Measurements from ENCODE around the gene CD3E. TPM values are rescaled to one million over a fixed set of nuclear protein-coding genes. Genes with fewer than 3 reads are reported as not detected.

Gene CD3E
- total and polyA plus RNA-seq, 2 experiments from 2014 or later = not detected

DNA sequence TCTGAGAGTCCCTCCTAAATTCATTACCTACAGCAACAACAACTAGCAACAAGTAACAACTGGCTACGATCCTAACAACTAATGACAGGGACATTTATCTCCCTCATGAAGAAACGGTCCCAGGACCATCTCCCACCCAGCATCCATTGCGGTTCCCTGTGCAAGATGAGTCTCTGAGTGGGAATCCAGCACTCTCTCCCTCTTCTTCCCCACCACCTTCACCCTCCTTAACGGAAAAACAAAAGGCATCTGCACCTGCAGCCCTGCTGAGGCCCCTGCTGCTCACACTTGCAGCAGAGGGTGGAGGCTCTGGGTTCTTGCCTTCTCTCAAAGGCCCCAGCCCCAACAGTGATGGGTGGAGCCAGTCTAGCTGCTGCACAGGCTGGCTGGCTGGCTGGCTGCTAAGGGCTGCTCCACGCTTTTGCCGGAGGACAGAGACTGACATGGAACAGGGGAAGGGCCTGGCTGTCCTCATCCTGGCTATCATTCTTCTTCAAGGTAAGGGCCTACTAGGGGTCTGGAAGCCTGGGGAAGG is 39.5 kb downstream of the CD3E start, which contains the start of gene CD3G:
CD3G (plus strand) TSS at position 364 of the 535 bp plus-strand sequence; CDS start at position 444, 80 bp downstream.
- no peak within 1 kb of the TSS for H3K27ac ChIP-seq (ENCODE audit: low read depth)
- H3K27ac Mint-ChIP-seq = no peak within 1 kb of the TSS
- H3K36me3 Mint-ChIP-seq (ENCODE audit: low read depth) = no peaks in the 10 kb centered on the region
- H3K4me3 Mint-ChIP-seq = no peak within 1 kb of the TSS
- no peaks in the 10 kb centered on the region for H3K4me1 ChIP-seq (ENCODE audit: insufficient read depth)
- H3K4me3 ChIP-seq = no peak within 1 kb of the TSS
- DNase-seq (ENCODE audit: low spot score) (no peak), ATAC-seq (no peak)
- no peaks in the 10 kb centered on the region for H3F3A ChIP-seq (replicated peaks; ENCODE audit: low read depth)
- no peak within 1 kb of the TSS for H3K4me2 ChIP-seq
- no peaks in the 10 kb centered on the region for H3K36me3 ChIP-seq (ENCODE audit: insufficient read depth)
- peaks cover 2% of the 10 kb centered on the region; the same call in 2 of the 3 replicates for H3K4me1 Mint-ChIP-seq
- TF ChIP-seq, protein P1, sequence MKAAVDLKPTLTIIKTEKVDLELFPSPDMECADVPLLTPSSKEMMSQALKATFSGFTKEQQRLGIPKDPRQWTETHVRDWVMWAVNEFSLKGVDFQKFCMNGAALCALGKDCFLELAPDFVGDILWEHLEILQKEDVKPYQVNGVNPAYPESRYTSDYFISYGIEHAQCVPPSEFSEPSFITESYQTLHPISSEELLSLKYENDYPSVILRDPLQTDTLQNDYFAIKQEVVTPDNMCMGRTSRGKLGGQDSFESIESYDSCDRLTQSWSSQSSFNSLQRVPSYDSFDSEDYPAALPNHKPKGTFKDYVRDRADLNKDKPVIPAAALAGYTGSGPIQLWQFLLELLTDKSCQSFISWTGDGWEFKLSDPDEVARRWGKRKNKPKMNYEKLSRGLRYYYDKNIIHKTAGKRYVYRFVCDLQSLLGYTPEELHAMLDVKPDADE (IDR thresholded peaks at IDR 0.05) = no peak
- TF ChIP-seq NANOG (IDR thresholded peaks at IDR 0.05; ENCODE audit: borderline replicate concordance) = no peak
- TF ChIP-seq EZH2phosphoT487 (IDR thresholded peaks at IDR 0.05; ENCODE audit: unreplicated experiment) = no peak
- TF ChIP-seq, protein P2, sequence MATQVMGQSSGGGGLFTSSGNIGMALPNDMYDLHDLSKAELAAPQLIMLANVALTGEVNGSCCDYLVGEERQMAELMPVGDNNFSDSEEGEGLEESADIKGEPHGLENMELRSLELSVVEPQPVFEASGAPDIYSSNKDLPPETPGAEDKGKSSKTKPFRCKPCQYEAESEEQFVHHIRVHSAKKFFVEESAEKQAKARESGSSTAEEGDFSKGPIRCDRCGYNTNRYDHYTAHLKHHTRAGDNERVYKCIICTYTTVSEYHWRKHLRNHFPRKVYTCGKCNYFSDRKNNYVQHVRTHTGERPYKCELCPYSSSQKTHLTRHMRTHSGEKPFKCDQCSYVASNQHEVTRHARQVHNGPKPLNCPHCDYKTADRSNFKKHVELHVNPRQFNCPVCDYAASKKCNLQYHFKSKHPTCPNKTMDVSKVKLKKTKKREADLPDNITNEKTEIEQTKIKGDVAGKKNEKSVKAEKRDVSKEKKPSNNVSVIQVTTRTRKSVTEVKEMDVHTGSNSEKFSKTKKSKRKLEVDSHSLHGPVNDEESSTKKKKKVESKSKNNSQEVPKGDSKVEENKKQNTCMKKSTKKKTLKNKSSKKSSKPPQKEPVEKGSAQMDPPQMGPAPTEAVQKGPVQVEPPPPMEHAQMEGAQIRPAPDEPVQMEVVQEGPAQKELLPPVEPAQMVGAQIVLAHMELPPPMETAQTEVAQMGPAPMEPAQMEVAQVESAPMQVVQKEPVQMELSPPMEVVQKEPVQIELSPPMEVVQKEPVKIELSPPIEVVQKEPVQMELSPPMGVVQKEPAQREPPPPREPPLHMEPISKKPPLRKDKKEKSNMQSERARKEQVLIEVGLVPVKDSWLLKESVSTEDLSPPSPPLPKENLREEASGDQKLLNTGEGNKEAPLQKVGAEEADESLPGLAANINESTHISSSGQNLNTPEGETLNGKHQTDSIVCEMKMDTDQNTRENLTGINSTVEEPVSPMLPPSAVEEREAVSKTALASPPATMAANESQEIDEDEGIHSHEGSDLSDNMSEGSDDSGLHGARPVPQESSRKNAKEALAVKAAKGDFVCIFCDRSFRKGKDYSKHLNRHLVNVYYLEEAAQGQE (IDR thresholded peaks at IDR 0.05; ENCODE audit: unreplicated experiment) = no peak
- TF ChIP-seq EZH2 (IDR thresholded peaks at IDR 0.05; ENCODE audit: low read depth, unreplicated experiment) = no peak
- no peak for TF ChIP-seq JUNB (IDR thresholded peaks at IDR 0.05; ENCODE audit: unreplicated experiment)
- TF ChIP-seq, protein P3, sequence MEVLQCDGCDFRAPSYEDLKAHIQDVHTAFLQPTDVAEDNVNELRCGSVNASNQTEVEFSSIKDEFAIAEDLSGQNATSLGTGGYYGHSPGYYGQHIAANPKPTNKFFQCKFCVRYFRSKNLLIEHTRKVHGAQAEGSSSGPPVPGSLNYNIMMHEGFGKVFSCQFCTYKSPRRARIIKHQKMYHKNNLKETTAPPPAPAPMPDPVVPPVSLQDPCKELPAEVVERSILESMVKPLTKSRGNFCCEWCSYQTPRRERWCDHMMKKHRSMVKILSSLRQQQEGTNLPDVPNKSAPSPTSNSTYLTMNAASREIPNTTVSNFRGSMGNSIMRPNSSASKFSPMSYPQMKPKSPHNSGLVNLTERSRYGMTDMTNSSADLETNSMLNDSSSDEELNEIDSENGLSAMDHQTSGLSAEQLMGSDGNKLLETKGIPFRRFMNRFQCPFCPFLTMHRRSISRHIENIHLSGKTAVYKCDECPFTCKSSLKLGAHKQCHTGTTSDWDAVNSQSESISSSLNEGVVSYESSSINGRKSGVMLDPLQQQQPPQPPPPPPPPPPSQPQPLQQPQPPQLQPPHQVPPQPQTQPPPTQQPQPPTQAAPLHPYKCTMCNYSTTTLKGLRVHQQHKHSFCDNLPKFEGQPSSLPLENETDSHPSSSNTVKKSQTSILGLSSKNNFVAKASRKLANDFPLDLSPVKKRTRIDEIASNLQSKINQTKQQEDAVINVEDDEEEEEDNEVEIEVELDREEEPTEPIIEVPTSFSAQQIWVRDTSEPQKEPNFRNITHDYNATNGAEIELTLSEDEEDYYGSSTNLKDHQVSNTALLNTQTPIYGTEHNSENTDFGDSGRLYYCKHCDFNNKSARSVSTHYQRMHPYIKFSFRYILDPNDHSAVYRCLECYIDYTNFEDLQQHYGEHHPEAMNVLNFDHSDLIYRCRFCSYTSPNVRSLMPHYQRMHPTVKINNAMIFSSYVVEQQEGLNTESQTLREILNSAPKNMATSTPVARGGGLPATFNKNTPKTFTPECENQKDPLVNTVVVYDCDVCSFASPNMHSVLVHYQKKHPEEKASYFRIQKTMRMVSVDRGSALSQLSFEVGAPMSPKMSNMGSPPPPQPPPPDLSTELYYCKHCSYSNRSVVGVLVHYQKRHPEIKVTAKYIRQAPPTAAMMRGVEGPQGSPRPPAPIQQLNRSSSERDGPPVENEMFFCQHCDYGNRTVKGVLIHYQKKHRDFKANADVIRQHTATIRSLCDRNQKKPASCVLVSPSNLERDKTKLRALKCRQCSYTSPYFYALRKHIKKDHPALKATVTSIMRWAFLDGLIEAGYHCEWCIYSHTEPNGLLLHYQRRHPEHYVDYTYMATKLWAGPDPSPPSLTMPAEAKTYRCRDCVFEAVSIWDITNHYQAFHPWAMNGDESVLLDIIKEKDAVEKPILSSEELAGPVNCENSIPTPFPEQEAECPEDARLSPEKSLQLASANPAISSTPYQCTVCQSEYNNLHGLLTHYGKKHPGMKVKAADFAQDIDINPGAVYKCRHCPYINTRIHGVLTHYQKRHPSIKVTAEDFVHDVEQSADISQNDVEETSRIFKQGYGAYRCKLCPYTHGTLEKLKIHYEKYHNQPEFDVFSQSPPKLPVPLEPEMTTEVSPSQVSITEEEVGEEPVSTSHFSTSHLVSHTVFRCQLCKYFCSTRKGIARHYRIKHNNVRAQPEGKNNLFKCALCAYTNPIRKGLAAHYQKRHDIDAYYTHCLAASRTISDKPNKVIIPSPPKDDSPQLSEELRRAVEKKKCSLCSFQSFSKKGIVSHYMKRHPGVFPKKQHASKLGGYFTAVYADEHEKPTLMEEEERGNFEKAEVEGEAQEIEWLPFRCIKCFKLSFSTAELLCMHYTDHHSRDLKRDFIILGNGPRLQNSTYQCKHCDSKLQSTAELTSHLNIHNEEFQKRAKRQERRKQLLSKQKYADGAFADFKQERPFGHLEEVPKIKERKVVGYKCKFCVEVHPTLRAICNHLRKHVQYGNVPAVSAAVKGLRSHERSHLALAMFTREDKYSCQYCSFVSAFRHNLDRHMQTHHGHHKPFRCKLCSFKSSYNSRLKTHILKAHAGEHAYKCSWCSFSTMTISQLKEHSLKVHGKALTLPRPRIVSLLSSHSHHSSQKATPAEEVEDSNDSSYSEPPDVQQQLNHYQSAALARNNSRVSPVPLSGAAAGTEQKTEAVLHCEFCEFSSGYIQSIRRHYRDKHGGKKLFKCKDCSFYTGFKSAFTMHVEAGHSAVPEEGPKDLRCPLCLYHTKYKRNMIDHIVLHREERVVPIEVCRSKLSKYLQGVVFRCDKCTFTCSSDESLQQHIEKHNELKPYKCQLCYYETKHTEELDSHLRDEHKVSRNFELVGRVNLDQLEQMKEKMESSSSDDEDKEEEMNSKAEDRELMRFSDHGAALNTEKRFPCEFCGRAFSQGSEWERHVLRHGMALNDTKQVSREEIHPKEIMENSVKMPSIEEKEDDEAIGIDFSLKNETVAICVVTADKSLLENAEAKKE (CRISPR knock-in tag; IDR thresholded peaks at IDR 0.05) = no peak
- TF ChIP-seq, protein P4, sequence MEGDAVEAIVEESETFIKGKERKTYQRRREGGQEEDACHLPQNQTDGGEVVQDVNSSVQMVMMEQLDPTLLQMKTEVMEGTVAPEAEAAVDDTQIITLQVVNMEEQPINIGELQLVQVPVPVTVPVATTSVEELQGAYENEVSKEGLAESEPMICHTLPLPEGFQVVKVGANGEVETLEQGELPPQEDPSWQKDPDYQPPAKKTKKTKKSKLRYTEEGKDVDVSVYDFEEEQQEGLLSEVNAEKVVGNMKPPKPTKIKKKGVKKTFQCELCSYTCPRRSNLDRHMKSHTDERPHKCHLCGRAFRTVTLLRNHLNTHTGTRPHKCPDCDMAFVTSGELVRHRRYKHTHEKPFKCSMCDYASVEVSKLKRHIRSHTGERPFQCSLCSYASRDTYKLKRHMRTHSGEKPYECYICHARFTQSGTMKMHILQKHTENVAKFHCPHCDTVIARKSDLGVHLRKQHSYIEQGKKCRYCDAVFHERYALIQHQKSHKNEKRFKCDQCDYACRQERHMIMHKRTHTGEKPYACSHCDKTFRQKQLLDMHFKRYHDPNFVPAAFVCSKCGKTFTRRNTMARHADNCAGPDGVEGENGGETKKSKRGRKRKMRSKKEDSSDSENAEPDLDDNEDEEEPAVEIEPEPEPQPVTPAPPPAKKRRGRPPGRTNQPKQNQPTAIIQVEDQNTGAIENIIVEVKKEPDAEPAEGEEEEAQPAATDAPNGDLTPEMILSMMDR (conservative IDR thresholded peaks at IDR 0.05; ENCODE audit: low read depth in 2 of 2) = no peak
- TF ChIP-seq CREB1 (CRISPR knock-in tag; IDR thresholded peaks at IDR 0.05; ENCODE audit: low read depth) = no peak
- no peak for TF ChIP-seq STAT1 (IDR thresholded peaks at IDR 0.05; ENCODE audit: unreplicated experiment)
- 0 out of 2 replicates have a peak, but pooled peaks cover 5% of the 10 kb centered on the region for H3K27me3 ChIP-seq (ENCODE audit: insufficient read depth)
- no peak within 1 kb of the TSS for H2AFZ ChIP-seq
- no peaks in the 10 kb centered on the region for H4K20me1 ChIP-seq (replicated peaks; ENCODE audit: insufficient read depth)
- H3K9me2 ChIP-seq (ENCODE audit: insufficient read depth) = no peaks in the 10 kb centered on the region
- H3K27me3 Mint-ChIP-seq (ENCODE audit: insufficient read depth, low read depth, poor library complexity) = peaks cover 10% of the 10 kb centered on the region
- H3K9me3 Mint-ChIP-seq = no peaks in the 10 kb centered on the region; the same call in 2 of the 3 replicates
- H3K79me2 ChIP-seq (replicated peaks; ENCODE audit: insufficient read depth) = no peaks in the 10 kb centered on the region
